Lower lobe of right lung (tissue), 2 donors: ENCODE data around the gene HMG20B. TPM values are rescaled to one million over a fixed set of nuclear protein-coding genes. Genes with fewer than 3 reads are reported as not detected.

ENCODE experiments used
- ATAC-seq, 2 donors: fragments of 200-7000 bp; cut with Tn5 transposase; one replicate each; pipeline ENCODE4 v1.9.1; 2020 to 2022; ENCODE audit warnings: mild to moderate bottlenecking in 2 of 2, moderate library complexity in 2 of 2
- DNase-seq: peaks from one replicate; pipeline ENCODE4 v3.0.0-alpha.2; 2020
- H3K27ac ChIP-seq: fragments of 200-600 bp; one replicate; pipeline ENCODE4 v1.8.0; 2022
- H3K27me3 ChIP-seq: fragments of 200-600 bp; one replicate; pipeline ENCODE4 v1.8.0; 2022; ENCODE audit warnings: low read depth
- H3K36me3 ChIP-seq: fragments of 200-600 bp; one replicate; pipeline ENCODE4 v1.8.0; 2022; ENCODE audit warnings: mild to moderate bottlenecking
- H3K4me1 ChIP-seq: fragments of 200-600 bp; one replicate; pipeline ENCODE4 v1.8.0; 2022
- H3K4me3 ChIP-seq: fragments of 200-600 bp; one replicate; pipeline ENCODE4 v1.8.0; 2022; ENCODE audit warnings: mild to moderate bottlenecking
- H3K9me3 ChIP-seq: fragments of 200-600 bp; one replicate; pipeline ENCODE4 v1.8.0; 2022
- CTCF ChIP-seq: fragments of 200-600 bp; IDR thresholded peaks from one replicate; pipeline ENCODE4 v1.8.0; 2022; ENCODE audit warnings: antibody characterized with exemption, mild to moderate bottlenecking
- intact Hi-C: fragments of 100-400 bp; cut with DNase I; formaldehyde crosslinking; loops from one replicate; pipeline ENCODE4 v1.11.0; 2022
- total RNA-seq: library from RNA; stranded (reverse); fragmentation: NEBNext Ultra II Directional; extraction: Animal tissue kit (Norgen Biotek cat#: 25700); gene quantifications from one replicate; pipeline ENCODE4 v1.2.1, GENCODE V29; 2021
- donor health status: DM: no; HTN: yes; CAD: no; lungs with severe emphysema.

The HMG20B gene
- total RNA-seq, 1 donor from 2014 or later = 60.9 TPM

- no peak overlapping the region for H3K4me3 ChIP-seq
Measured at GRCh38 chr19:3621689-3622088, 48.9 kb downstream of the HMG20B start.

GRCh38 chr19:3622224-3622623, 49.5 kb downstream of the HMG20B start:
- peaks cover 51% of the 10 kb centered on the region for H3K36me3 ChIP-seq
- TF ChIP-seq CTCF = no peak
- ATAC-seq (no peak), DNase-seq (no peak)
- no peaks in the 10 kb centered on the region for H3K9me3 ChIP-seq
- no peaks in the 10 kb centered on the region for H3K27me3 ChIP-seq
- no peak overlapping the region for H3K27ac ChIP-seq
- no peak overlapping the region for H3K4me3 ChIP-seq
- H3K4me1 ChIP-seq = peaks cover 28% of the 10 kb centered on the region
- intact Hi-C loops = no loop called here

More at GRCh38 chr19:3621689-3622088, 48.9 kb downstream of the HMG20B start:
- Histone ChIP-seq H3K27ac (no peak overlapping the region), H3K9me3 (no peaks in the 10 kb centered on the region), H3K36me3 (peaks cover 56% of the 10 kb centered on the region), H3K27me3 (no peaks in the 10 kb centered on the region), H3K4me1 (peaks cover 27% of the 10 kb centered on the region)
- DNase-seq (no peak), ATAC-seq (no peak)
- TF ChIP-seq CTCF = no peak
- intact Hi-C loops = no loop called here

GRCh38 chr19:3623716-3624115, 51.0 kb downstream of the HMG20B start:
- DNase-seq = no peak
- no peaks in the 10 kb centered on the region for H3K9me3 ChIP-seq
- peaks cover 19% of the 10 kb centered on the region for H3K4me1 ChIP-seq
- TF ChIP-seq CTCF = no peak
- no peak overlapping the region for H3K4me3 ChIP-seq
- H3K36me3 ChIP-seq = peaks cover 44% of the 10 kb centered on the region
- no peaks in the 10 kb centered on the region for H3K27me3 ChIP-seq
- ATAC-seq = no peak
- no peak overlapping the region for H3K27ac ChIP-seq
- intact Hi-C loops = no loop called here

GRCh38 chr19:3625996-3626472, 53.3 kb downstream of the HMG20B start:
- peak in 1 of 2 donors; percentile 2 for ATAC-seq
- TF ChIP-seq CTCF = no peak
- Histone ChIP-seq H3K4me1 (peaks cover 19% of the 10 kb centered on the region), H3K9me3 (no peaks in the 10 kb centered on the region), H3K4me3 (peak overlapping the region; percentile 99), H3K36me3 (peaks cover 26% of the 10 kb centered on the region), H3K27ac (peak overlapping the region; percentile 97), H3K27me3 (no peaks in the 10 kb centered on the region)
- no peak for DNase-seq
- intact Hi-C loops = no loop called here

- TF ChIP-seq CTCF = no peak
- intact Hi-C loops = no loop called here
- H3K27ac ChIP-seq = peak within 1 kb of the TSS; percentile 97
- no peaks in the 10 kb centered on the region for H3K27me3 ChIP-seq
- H3K4me1 ChIP-seq = peaks cover 19% of the 10 kb centered on the region
- H3K36me3 ChIP-seq = peaks cover 26% of the 10 kb centered on the region
- DNase-seq (peak; percentile 100), ATAC-seq (peak; percentile 99)
- H3K4me3 ChIP-seq = peak within 1 kb of the TSS; percentile 99
- no peaks in the 10 kb centered on the region for H3K9me3 ChIP-seq
Measured at GRCh38 chr19:3626473-3627350, 54.0 kb downstream of the HMG20B start, which contains the start of gene CACTIN. Gene CACTIN (minus strand): TSS chr19:3626790. CDS start chr19:3626762, 28 bp downstream.
